GM19468 (cell line): Measurements from ENCODE around the gene CTXND1.

Experiments
- ATAC-seq: cut with Tn5 transposase; IDR thresholded peaks from one replicate; pipeline ENCODE4 v1.9.1; 2021; ENCODE audit warnings: mild to moderate bottlenecking, moderate library complexity, moderate number of reproducible peaks; ENCODE audit not compliant: unreplicated experiment; ENCODE audit errors: extremely low read depth

Gene CTXND1

GRCh38 chr15:80211976-80212375, 40.0 kb downstream of the CTXND1 start:
- ATAC-seq, result no peak

GRCh38 chr15:80210611-80211573, 41.1 kb downstream of the CTXND1 start:
- ATAC-seq, result no peak

DNA sequence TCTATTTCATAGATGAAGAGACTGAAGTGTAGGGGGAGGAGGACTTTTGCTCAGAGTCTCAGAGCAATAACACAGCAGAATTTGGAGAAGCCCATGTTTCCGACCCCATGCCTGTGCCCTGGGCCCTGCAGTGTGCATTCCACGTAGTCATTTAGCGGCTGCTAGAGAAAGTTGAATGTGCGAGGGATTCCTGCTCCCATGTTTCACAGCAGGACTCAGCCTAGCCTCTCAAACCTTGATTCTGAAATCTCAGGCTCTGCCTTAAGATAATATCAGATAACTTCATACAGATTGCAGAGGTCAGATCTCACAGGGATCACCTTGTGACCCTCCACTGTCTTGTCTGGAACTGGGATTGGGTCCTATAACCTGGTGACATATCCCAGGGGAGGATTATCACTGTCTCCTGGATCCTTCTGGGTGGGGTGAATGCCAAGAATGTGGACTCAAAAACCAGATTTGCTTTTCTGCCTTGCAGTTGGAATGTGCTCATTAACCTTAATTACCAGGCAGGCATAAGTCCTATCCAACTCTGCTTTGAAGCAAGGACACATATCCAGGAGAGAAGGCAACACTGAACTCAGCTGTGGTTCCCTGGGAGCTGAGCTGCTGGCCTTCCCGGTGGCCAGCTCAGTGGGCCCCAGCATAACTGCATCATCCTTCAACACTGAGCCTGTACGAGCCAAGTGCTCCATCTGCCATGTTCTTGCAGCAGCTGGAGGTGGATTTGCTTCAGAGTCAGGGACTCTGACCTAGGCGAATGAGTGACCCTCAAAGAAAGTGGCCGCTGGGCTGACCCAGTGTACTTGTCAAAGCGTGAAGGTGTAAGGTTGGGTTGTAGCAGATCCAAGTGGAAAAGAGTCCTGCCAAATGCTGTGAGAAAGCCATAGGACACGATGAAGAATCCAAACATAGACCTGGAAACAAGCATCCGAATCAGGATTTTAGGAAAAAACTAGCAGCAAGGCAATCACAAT, 43.0 kb downstream of the CTXND1 start:
- ATAC-seq, result no peak

DNA sequence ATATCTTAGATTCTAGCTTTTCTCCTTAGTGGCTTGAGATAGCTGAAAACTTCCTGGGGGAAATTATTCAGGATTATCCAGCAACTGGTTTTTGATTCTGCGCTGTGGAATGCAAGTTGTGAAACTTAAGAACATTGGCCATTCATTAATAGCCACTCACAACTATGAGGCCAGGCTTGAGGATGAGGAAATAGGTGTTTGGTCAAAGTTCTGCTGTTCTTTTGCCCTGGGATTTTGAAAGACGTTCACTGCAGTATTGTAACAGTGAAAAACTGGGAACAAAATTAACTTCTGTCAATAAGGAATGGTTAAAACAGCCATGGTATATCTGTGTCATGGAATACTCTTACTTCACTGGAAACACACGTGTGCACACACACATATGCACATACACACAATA, 44.1 kb downstream of the CTXND1 start:
- ATAC-seq, result no peak

- no peak for ATAC-seq
Observed at GRCh38 chr15:80204231-80204630, 47.8 kb downstream of the CTXND1 start.

GRCh38 chr15:80203361-80203885, 48.6 kb downstream of the CTXND1 start:
- no peak for ATAC-seq

DNA sequence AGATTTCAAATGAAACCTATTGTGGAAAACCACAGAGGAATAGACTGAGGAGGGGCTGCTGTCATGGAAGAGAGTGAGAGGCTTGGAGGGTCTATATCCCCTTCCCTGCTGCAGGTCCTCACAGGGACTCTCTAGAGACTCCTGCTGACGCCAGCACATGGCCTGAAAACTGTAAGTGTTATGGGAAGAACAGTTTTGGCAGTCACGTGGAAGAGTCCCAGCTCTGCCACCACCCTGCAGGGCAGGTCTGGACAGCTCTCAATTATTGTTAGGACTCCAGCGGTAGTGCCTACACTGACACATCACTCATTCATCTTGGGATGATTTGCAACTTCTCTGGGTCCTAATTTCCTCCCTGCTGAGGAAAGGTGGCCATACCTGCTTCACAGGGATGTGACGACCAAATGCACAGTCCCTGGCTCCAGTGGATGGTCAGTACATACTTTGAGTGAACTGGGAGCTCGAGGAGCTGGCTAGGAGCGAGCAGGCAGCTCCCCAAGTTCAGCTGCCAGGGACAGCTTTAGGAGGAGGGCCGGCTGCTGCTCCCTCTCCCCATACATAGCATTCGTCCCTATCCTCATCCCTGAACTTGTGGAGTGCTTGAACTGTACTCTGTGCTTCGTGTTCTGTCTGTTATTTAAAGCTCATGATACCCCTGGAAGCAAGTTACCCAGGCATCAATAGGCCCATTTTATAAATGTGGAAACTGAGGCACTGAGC, 49.2 kb downstream of the CTXND1 start:
- ATAC-seq, result no peak

- no peak for ATAC-seq
Observed at GRCh38 chr15:80202016-80202315, 50.0 kb downstream of the CTXND1 start.

DNA sequence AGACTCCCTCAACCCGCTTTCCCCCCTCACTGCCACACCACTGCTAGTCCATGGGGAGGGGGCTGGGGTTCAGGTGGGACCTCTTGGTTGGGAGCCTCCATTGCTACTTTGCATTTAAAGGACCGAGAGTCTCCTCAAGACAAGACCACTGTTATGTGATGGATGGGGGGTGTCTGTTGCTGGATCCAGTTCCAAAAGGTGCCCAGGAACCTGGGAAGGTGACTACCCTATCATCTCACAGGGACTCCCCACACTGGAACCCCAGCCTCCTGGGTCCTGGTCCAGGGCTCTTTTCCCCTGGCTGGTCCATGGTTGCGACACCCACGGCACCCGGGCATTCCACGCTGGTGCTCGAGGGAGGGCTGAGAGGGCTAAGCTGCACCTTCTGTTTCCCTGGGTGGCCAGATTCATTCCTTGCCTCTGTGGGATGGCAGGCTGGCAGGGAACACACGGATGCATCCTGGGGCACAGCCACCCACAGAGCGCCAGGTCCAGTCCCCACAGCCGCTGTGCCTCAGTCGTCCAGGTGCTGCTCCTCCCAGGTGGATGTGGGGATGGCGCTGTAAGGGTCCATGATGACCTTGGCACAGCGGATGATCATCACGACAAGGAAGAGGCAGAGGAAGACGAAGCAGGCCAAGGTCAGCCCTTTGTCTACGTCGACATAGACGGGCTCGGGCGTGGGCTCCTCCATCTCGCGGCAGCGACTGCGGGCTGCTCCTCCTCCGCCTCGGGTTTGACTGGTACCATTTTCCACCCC, 50.6 kb downstream of the CTXND1 start:
- no peak for ATAC-seq

GRCh38 chr15:80199869-80200268, 52.1 kb downstream of the CTXND1 start:
- no peak for ATAC-seq

GRCh38 chr15:80199366-80199765, 52.6 kb downstream of the CTXND1 start:
- no peak for ATAC-seq

- ATAC-seq, result no peak
Observed at GRCh38 chr15:80194914-80195313, 57.1 kb downstream of the CTXND1 start.

DNA sequence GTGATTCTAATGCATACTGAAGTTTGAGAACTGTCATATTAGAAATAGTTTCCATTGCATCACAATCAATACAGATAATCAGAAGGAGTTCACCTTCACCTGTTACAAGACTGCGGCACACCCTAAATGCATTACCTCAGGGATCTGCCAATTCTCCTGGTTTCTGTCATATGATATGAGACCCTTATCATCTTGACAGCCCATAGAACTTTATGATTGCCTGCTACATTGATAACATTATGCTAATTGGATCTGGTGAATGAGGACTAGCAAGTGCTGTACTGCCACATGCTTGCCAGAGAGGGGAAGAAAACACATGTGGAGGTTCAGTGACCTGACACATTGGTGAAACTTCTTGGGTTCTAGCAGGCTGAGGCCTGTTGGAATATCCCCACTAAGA, 57.8 kb downstream of the CTXND1 start:
- ATAC-seq, result no peak

DNA sequence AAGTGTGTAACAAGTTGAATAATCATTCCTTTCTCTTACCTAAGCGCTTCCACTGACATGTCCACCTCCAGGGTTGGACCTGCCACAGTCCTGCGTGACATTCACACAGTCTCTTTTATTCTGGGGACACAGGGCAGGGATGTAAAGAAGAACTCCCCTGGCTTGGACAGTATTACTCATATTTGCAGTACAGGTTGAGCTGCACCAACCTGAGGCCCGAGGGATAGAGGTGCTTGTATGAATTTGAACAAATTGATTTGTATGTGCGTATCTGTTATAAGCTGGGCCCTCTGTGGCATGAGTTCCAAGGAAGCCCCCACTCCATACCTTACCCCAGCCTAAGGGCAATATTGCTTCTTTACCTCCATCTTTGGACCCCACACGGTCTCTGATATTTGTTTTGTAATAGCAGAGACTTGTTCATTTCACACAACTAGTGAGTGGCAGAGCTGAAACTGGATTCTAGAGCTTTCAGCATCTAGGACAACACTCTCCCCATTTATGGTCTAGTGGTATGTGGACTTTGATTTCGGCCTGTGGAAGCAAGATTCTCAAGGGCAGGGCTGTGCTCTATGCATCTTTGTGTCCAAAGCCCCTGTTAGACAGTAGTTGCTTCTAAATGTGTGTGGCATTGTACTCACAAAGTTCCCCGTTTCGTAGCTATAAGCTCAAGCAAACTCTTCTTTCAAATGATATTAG, 60.0 kb downstream of the CTXND1 start:
- no peak for ATAC-seq

GRCh38 chr15:80191198-80191597, 60.8 kb downstream of the CTXND1 start:
- ATAC-seq, result no peak

GRCh38 chr15:80188251-80188650, 63.8 kb downstream of the CTXND1 start:
- ATAC-seq, result no peak

- ATAC-seq, result no peak
Observed at GRCh38 chr15:80186597-80186996, 65.4 kb downstream of the CTXND1 start.

GRCh38 chr15:80186066-80186465, 65.9 kb downstream of the CTXND1 start:
- ATAC-seq, result no peak

GRCh38 chr15:80185152-80185551, 66.9 kb downstream of the CTXND1 start:
- no peak for ATAC-seq
